ENCODE measurements around the gene PFKP. TPM values are rescaled to one million over a fixed set of nuclear protein-coding genes. Genes with fewer than 3 reads are reported as not detected.
"Not testable (repeated sequence)": the region's sequence is repeated elsewhere in the genome, so short reads cannot be mapped to it uniquely, and the experiment has no call there.

Gene PFKP
- total RNA-seq, 1 donor from 2014 or later = 55.2 TPM

DNA sequence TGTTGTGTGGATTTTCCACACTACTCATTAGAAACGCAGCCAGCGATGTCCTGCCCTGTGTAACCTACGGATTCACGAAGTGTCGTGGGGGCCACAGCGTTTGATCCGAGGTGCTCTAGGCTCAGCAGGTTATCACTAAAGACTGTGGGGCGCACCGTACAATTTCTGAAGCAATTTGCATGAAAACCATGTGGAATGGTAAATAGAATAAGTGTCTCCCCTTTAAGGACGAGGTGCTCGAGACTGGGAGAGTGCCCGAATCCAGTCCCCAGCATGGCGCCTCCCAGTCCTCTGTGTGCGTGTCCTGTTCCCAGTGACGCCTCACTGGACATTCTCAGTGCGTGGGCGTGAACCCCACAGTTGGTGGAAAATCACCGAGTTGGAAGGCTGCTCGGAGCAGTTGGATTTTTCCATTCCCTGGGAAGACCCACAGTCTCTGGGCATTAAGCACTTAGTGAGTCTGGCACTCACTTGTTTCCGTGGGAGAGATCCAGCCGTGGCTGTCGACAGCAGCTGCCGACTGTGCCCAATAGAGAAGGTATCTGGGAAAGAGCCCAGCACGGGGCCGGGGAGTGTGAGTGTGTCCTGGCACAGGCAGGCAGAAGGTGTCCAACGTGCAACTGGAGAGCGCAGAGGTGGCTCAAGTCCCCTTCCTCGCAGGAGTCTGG lies 37.0 kb downstream of the PFKP start:
- Histone ChIP-seq H2AFZ (replicated peaks) (no peak overlapping the region), H3K4me3 (no peak overlapping the region), H4K20me1 (ENCODE audit: low read depth) (no peaks in the 10 kb centered on the region), H3F3A (ENCODE audit: low read depth) (no peaks in the 10 kb centered on the region), H3K27ac (no peak overlapping the region), H3K79me2 (ENCODE audit: low read depth) (no peaks in the 10 kb centered on the region), H3K4me1 (no peaks in the 10 kb centered on the region), H3K4me2 (no peak overlapping the region), H3K27me3 (no peaks in the 10 kb centered on the region), H3K36me3 (no peaks in the 10 kb centered on the region), H3K9me3 (ENCODE audit: low read depth) (no peaks in the 10 kb centered on the region), H3K9ac (no peak overlapping the region)
- Mint-ChIP-seq H3K36me3 (peaks cover 35% of the 10 kb centered on the region), H3K4me1 (peaks cover 9% of the 10 kb centered on the region), H3K27ac (peak overlapping the region; percentile 88), H3K4me3 (no peak overlapping the region), H3K9me3 (peaks cover 8% of the 10 kb centered on the region), H3K27me3 (ENCODE audit: insufficient read depth, low read depth) (peaks cover 6% of the 10 kb centered on the region)
- TF ChIP-seq CTCF (IDR thresholded peaks at IDR 0.05) (no peak), EZH2 (IDR thresholded peaks at IDR 0.05) (no peak), EZH2phosphoT487 (IDR thresholded peaks at IDR 0.05) (no peak)
- DNase-seq (ENCODE audit: low spot score) = no peak

- H3K27ac ChIP-seq = no peak overlapping the region
- H3K9ac ChIP-seq = no peak overlapping the region
- peaks cover 32% of the 10 kb centered on the region for H3K36me3 Mint-ChIP-seq
- peaks cover 9% of the 10 kb centered on the region for H3K4me1 Mint-ChIP-seq
- H3K27ac Mint-ChIP-seq = no peak overlapping the region
- H3K36me3 ChIP-seq = no peaks in the 10 kb centered on the region
- H3K4me3 ChIP-seq = no peak overlapping the region
- H4K20me1 ChIP-seq (ENCODE audit: low read depth) = no peaks in the 10 kb centered on the region
- no peak overlapping the region for H2AFZ ChIP-seq (replicated peaks)
- no peaks in the 10 kb centered on the region for H3F3A ChIP-seq (ENCODE audit: low read depth)
- H3K9me3 Mint-ChIP-seq = peaks cover 6% of the 10 kb centered on the region
- TF ChIP-seq EZH2 (IDR thresholded peaks at IDR 0.05) (no peak), EZH2phosphoT487 (IDR thresholded peaks at IDR 0.05) (no peak), CTCF (IDR thresholded peaks at IDR 0.05) (no peak)
- H3K79me2 ChIP-seq (ENCODE audit: low read depth) = no peaks in the 10 kb centered on the region
- DNase-seq (ENCODE audit: low spot score) = no peak
- H3K9me3 ChIP-seq (ENCODE audit: low read depth) = no peaks in the 10 kb centered on the region
- H3K4me1 ChIP-seq = no peaks in the 10 kb centered on the region
- H3K27me3 ChIP-seq = no peaks in the 10 kb centered on the region
- peaks cover 9% of the 10 kb centered on the region for H3K27me3 Mint-ChIP-seq (ENCODE audit: insufficient read depth, low read depth)
- no peak overlapping the region for H3K4me2 ChIP-seq
- no peak overlapping the region for H3K4me3 Mint-ChIP-seq
Measured at GRCh38 chr10:3105166-3105565, 37.8 kb downstream of the PFKP start.

DNA sequence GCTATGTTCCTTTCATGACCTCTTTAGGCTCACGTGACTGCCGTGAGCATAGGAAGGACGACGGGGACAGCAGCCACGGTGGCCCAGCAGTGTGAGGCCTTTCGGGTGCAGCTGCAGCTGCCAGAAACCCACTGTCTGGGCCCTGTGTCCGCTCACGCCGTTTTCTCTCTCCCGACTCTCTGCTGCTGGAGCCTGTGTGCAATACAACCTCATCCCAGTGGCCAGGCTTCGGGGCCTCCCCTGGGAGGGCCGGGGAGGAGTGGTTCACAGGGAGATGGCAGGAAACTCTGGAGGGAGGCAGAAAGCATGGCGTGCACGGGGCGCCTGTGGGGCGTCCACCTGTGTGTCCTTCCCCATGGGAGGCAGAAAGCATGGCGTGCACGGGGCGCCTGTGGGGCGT lies 38.6 kb downstream of the PFKP start:
- TF ChIP-seq CTCF (IDR thresholded peaks at IDR 0.05) (no peak), EZH2phosphoT487 (IDR thresholded peaks at IDR 0.05) (no peak), EZH2 (IDR thresholded peaks at IDR 0.05) (no peak)
- H3K9me3 ChIP-seq (ENCODE audit: low read depth) = no peaks in the 10 kb centered on the region
- no peak overlapping the region for H3K9ac ChIP-seq
- H3K36me3 Mint-ChIP-seq = peaks cover 30% of the 10 kb centered on the region
- H3F3A ChIP-seq (ENCODE audit: low read depth) = peaks cover 3% of the 10 kb centered on the region
- no peak for DNase-seq (ENCODE audit: low spot score)
- H3K4me1 ChIP-seq = no peaks in the 10 kb centered on the region
- H3K4me2 ChIP-seq = no peak overlapping the region
- no peak overlapping the region for H3K4me3 ChIP-seq
- H3K27me3 ChIP-seq = no peaks in the 10 kb centered on the region
- H2AFZ ChIP-seq (replicated peaks) = no peak overlapping the region
- no peak overlapping the region for H3K27ac ChIP-seq
- no peaks in the 10 kb centered on the region for H3K79me2 ChIP-seq (ENCODE audit: low read depth)
- peaks cover 15% of the 10 kb centered on the region for H3K4me1 Mint-ChIP-seq
- peaks cover 6% of the 10 kb centered on the region for H3K9me3 Mint-ChIP-seq
- no peaks in the 10 kb centered on the region for H4K20me1 ChIP-seq (ENCODE audit: low read depth)
- H3K4me3 Mint-ChIP-seq = no peak overlapping the region
- H3K27ac Mint-ChIP-seq = no peak overlapping the region
- H3K36me3 ChIP-seq = no peaks in the 10 kb centered on the region
- H3K27me3 Mint-ChIP-seq (ENCODE audit: insufficient read depth, low read depth) = peaks cover 6% of the 10 kb centered on the region

GRCh38 chr10:3106328-3106727 lies 39.0 kb downstream of the PFKP start:
- H3K27me3 Mint-ChIP-seq (ENCODE audit: insufficient read depth, low read depth); H3K36me3 ChIP-seq; H3K4me1 ChIP-seq; H3K4me2 ChIP-seq; H3K79me2 ChIP-seq (ENCODE audit: low read depth); H3K27ac Mint-ChIP-seq; H3F3A ChIP-seq (ENCODE audit: low read depth); H3K4me3 Mint-ChIP-seq; H3K9me3 Mint-ChIP-seq; H3K27me3 ChIP-seq; H3K4me3 ChIP-seq; H3K9ac ChIP-seq; DNase-seq (ENCODE audit: low spot score); H3K27ac ChIP-seq; H2AFZ ChIP-seq (replicated peaks); H3K9me3 ChIP-seq (ENCODE audit: low read depth); H4K20me1 ChIP-seq (ENCODE audit: low read depth): not testable (repeated sequence)
- peaks cover 27% of the 10 kb centered on the region for H3K36me3 Mint-ChIP-seq
- H3K4me1 Mint-ChIP-seq = peaks cover 20% of the 10 kb centered on the region

Measured in neural progenitor cell (in vitro differentiated cells).